KG1 (cell line): Measurements from ENCODE around the gene RRP1B.
A peak's percentile ranks its signal among the peaks of the same experiment; 100 is the strongest.
"Not testable (repeated sequence)": the region's sequence is repeated elsewhere in the genome, so short reads cannot be mapped to it uniquely, and the experiment has no call there.

ENCODE experiments used
- DNase-seq: peaks from one replicate; lab custom pipeline; 2025; lab: John Stamatoyannopoulos, UW

The RRP1B gene

GRCh38 chr21:43643193-43643592 is 16.2 kb upstream of the RRP1B start:
- DNase-seq = no peak

- no peak for DNase-seq
Observed at GRCh38 chr21:43644071-43644470, 15.3 kb upstream of the RRP1B start.

- DNase-seq = no peak
Observed at GRCh38 chr21:43644609-43645008, 14.8 kb upstream of the RRP1B start.

- DNase-seq = peak; percentile 40
Observed at GRCh38 chr21:43645136-43645891, 14.0 kb upstream of the RRP1B start.

GRCh38 chr21:43645976-43646375 is 13.4 kb upstream of the RRP1B start:
- peak; percentile 23 for DNase-seq

- DNase-seq = peak; percentile 75
Observed at GRCh38 chr21:43646550-43647260, 12.7 kb upstream of the RRP1B start.

GRCh38 chr21:43648171-43648570 is 11.2 kb upstream of the RRP1B start:
- DNase-seq = no peak

GRCh38 chr21:43651926-43652325 is 7.4 kb upstream of the RRP1B start:
- DNase-seq = not testable (repeated sequence)

GRCh38 chr21:43652616-43653015 is 6.7 kb upstream of the RRP1B start:
- no peak for DNase-seq

- no peak for DNase-seq
Observed at GRCh38 chr21:43653626-43654025, 5.7 kb upstream of the RRP1B start.

- DNase-seq = no peak
Observed at GRCh38 chr21:43654806-43655489, 4.4 kb upstream of the RRP1B start.

GRCh38 chr21:43657355-43658087 is 1.8 kb upstream of the RRP1B start:
- no peak for DNase-seq

GRCh38 chr21:43658088-43658741 is 1.1 kb upstream of the RRP1B start:
- DNase-seq = no peak

- DNase-seq = no peak
Observed at GRCh38 chr21:43658769-43659135, 608 bp upstream of the RRP1B start.

GRCh38 chr21:43662286-43662685 is 2.9 kb downstream of the RRP1B start:
- DNase-seq = no peak

GRCh38 chr21:43663033-43663432 is 3.7 kb downstream of the RRP1B start:
- DNase-seq = no peak

GRCh38 chr21:43664358-43664757 is 5.0 kb downstream of the RRP1B start:
- DNase-seq = no peak

- DNase-seq = no peak
Observed at GRCh38 chr21:43665879-43666278, 6.5 kb downstream of the RRP1B start.

- DNase-seq = no peak
Observed at GRCh38 chr21:43667191-43667904, 8.0 kb downstream of the RRP1B start.

- DNase-seq = no peak
Observed at GRCh38 chr21:43669828-43670605, 10.7 kb downstream of the RRP1B start.
